ENCODE results near the gene ERC1. TPM values are rescaled to one million over a fixed set of nuclear protein-coding genes. Genes with fewer than 3 reads are reported as not detected.
A peak's percentile ranks its signal among the peaks of the same experiment; 100 is the strongest.
"Not testable (repeated sequence)": the region's sequence is repeated elsewhere in the genome, so short reads cannot be mapped to it uniquely, and the experiment has no call there.

Gene ERC1
- total RNA-seq, 1 donor from 2014 or later: 32.5 TPM

- DNase-seq (ENCODE audit: low read depth in 2 of 2): no peak
These were observed 9.1 kb upstream of the ERC1 start for GRCh38 chr12:981961-982360.

- peak in 1 of 2 donors; percentile 8 for DNase-seq (ENCODE audit: low read depth in 2 of 2)
These were observed 2.4 kb upstream of the ERC1 start for GRCh38 chr12:988646-989045.

GRCh38 chr12:989051-989450 lies 2.0 kb upstream of the ERC1 start:
- no peak for DNase-seq (ENCODE audit: low read depth in 2 of 2)

GRCh38 chr12:989751-990660 lies 1.0 kb upstream of the ERC1 start:
- peak; percentile 83 to 87 for DNase-seq (ENCODE audit: low read depth in 2 of 2)

GRCh38 chr12:991350-992333 lies 619 bp downstream of the ERC1 start:
- DNase-seq (ENCODE audit: low read depth in 2 of 2): peak in 1 of 2 donors; percentile 11

- DNase-seq (ENCODE audit: low read depth in 2 of 2): no peak
These were observed 1.6 kb downstream of the ERC1 start for GRCh38 chr12:992647-993046.

GRCh38 chr12:996881-997280 lies 5.9 kb downstream of the ERC1 start:
- DNase-seq (ENCODE audit: low read depth in 2 of 2): no peak

- no peak for DNase-seq (ENCODE audit: low read depth in 2 of 2)
These were observed 6.5 kb downstream of the ERC1 start for GRCh38 chr12:997505-997904.

- no peak for DNase-seq (ENCODE audit: low read depth in 2 of 2)
These were observed 7.2 kb downstream of the ERC1 start for GRCh38 chr12:998020-998874.

GRCh38 chr12:999736-1000135 lies 8.7 kb downstream of the ERC1 start:
- not testable (repeated sequence) for DNase-seq (ENCODE audit: low read depth in 2 of 2)

GRCh38 chr12:1001507-1001906 lies 10.5 kb downstream of the ERC1 start:
- no peak for DNase-seq (ENCODE audit: low read depth in 2 of 2)

- DNase-seq (ENCODE audit: low read depth in 2 of 2): no peak
These were observed 12.7 kb downstream of the ERC1 start for GRCh38 chr12:1003600-1004271.

GRCh38 chr12:1006255-1006654 lies 15.2 kb downstream of the ERC1 start:
- no peak for DNase-seq (ENCODE audit: low read depth in 2 of 2)

GRCh38 chr12:1007276-1007675 lies 16.3 kb downstream of the ERC1 start:
- no peak for DNase-seq (ENCODE audit: low read depth in 2 of 2)

- no peak for DNase-seq (ENCODE audit: low read depth in 2 of 2)
These were observed 17.0 kb downstream of the ERC1 start for GRCh38 chr12:1007994-1008393.

- no peak for DNase-seq (ENCODE audit: low read depth in 2 of 2)
These were observed 20.1 kb downstream of the ERC1 start for GRCh38 chr12:1011091-1011490.

- peak in 1 of 2 donors; percentile 91 for DNase-seq (ENCODE audit: low read depth in 2 of 2)
These were observed 22.8 kb downstream of the ERC1 start for GRCh38 chr12:1013618-1014489.

- DNase-seq (ENCODE audit: low read depth in 2 of 2): no peak
These were observed 28.3 kb downstream of the ERC1 start for GRCh38 chr12:1019283-1019682.

GRCh38 chr12:1020389-1020788 lies 29.4 kb downstream of the ERC1 start:
- DNase-seq (ENCODE audit: low read depth in 2 of 2): no peak

All from lung microvascular endothelial cell (primary cell).